CD4-positive, alpha-beta T cell (primary cell): ENCODE data around the gene WDR35. TPM values are rescaled to one million over a fixed set of nuclear protein-coding genes. Genes with fewer than 3 reads are reported as not detected.

Source experiments
- ATAC-seq: fragments of 200-7000 bp; cut with Tn5 transposase; one replicate; pipeline ENCODE4 v1.10.0; 2022; ENCODE audit warnings: mild to moderate bottlenecking; ENCODE audit not compliant: poor library complexity
- CTCF ChIA-PET: fragments of 350-600 bp; sonication (Branson Sonifier 250); formaldehyde crosslinking; loops from one replicate; lab custom pipeline; 2021; ENCODE audit warnings: antibody characterized with exemption, inconsistent platforms; lab: Charles Lee
- POLR2A ChIA-PET: fragments of 350-600 bp; sonication (Branson Sonifier 250); formaldehyde crosslinking; loops from one replicate; lab custom pipeline; 2021; ENCODE audit warnings: antibody characterized with exemption, inconsistent platforms; lab: Charles Lee
- DNase-seq, 14 experiments: peaks; one replicate each; pipeline ENCODE4 v3.0.0-alpha.2; 2013 to 2020; ENCODE audit warnings: mixed read lengths in 2 of 14
- H3K27ac ChIP-seq, 2 donors: one replicate each; pipeline versions ENCODE4 v1.5.1 to v1.7.0; 2013; ENCODE audit warnings: low read length in 2 of 2, low read depth in 1 of 2, mild to moderate bottlenecking in 1 of 2
- H3K27me3 ChIP-seq, 2 experiments: 1 replicate in 1 of 2; 2 replicates in 1 of 2; pipeline versions ENCODE4 v1.6.1 to v1.7.0; 2013; ENCODE audit warnings: low read length in 2 of 2, control low read depth in 1 of 2, mild to moderate bottlenecking in 1 of 2, moderate library complexity in 1 of 2; ENCODE audit not compliant: insufficient read depth in 2 of 2, control insufficient read depth in 1 of 2
- H3K36me3 ChIP-seq: one replicate; pipeline ENCODE4 v1.6.1; 2013; ENCODE audit warnings: low read length, control low read depth; ENCODE audit not compliant: insufficient read depth
- H3K4me1 ChIP-seq: one replicate; pipeline ENCODE4 v1.6.1; 2013; ENCODE audit warnings: low read length, control low read depth; ENCODE audit not compliant: insufficient read depth
- H3K4me3 ChIP-seq: one replicate; pipeline ENCODE4 v1.5.1; 2013; ENCODE audit warnings: mild to moderate bottlenecking, low read length, moderate library complexity
- H3K9me3 ChIP-seq, 2 experiments: 1 replicate in 1 of 2; 2 replicates in 1 of 2; pipeline versions ENCODE4 v1.6.1 to v1.7.0; 2013; ENCODE audit warnings: low read length in 2 of 2, mild to moderate bottlenecking in 2 of 2, control low read depth in 1 of 2, moderate library complexity in 1 of 2; ENCODE audit not compliant: control insufficient read depth in 1 of 2, insufficient read depth in 1 of 2
- H3K27ac Mint-ChIP-seq: one replicate; pipeline ENCODE4 v1.8.0; 2020; ENCODE audit warnings: mixed read lengths
- H3K27me3 Mint-ChIP-seq: one replicate; pipeline ENCODE4 v1.8.0; 2021; ENCODE audit warnings: mixed read lengths
- H3K36me3 Mint-ChIP-seq: one replicate; pipeline ENCODE4 v1.8.0; 2021; ENCODE audit warnings: low read depth, mixed read lengths
- H3K4me1 Mint-ChIP-seq: one replicate; pipeline ENCODE4 v1.8.0; 2021; ENCODE audit warnings: low read depth, mixed read lengths
- H3K4me3 Mint-ChIP-seq: one replicate; pipeline ENCODE4 v1.8.0; 2020; ENCODE audit warnings: mild to moderate bottlenecking, mixed read lengths
- H3K9me3 Mint-ChIP-seq: one replicate; pipeline ENCODE4 v1.8.0; 2020; ENCODE audit warnings: mixed read lengths
- CTCF ChIP-seq: fragments of 200-600 bp; IDR thresholded peaks from one replicate; pipeline ENCODE4 v1.8.0; 2022; ENCODE audit warnings: antibody characterized with exemption, mild to moderate bottlenecking
- intact Hi-C, 2 experiments: fragments of 100-400 bp; cut with DNase I in 1 of 2; cut with micrococcal nuclease in 1 of 2; formaldehyde crosslinking; loops; one replicate each; pipeline versions ENCODE4 v1.15.1 to v1.9.0; 2023 to 2025; cut with DNase I, micrococcal nuclease
- total RNA-seq, 174 experiments: library from RNA in 2 of 174; stranded (reverse) in 2 of 174; gene quantifications; one replicate each; pipeline ENCODE4 v1.2.3 and lab custom pipeline; 2021 to 2026

WDR35 gene
- total RNA-seq, 2 experiments from 2014 or later = 2.8 to 3.2 TPM

- intact Hi-C loops = no loop called here
- Mint-ChIP-seq H3K4me1 (peaks cover 19% of the 10 kb centered on the region), H3K27me3 (no peaks in the 10 kb centered on the region), H3K9me3 (no peaks in the 10 kb centered on the region), H3K27ac (no peak overlapping the region), H3K36me3 (peaks cover 7% of the 10 kb centered on the region), H3K4me3 (no peak overlapping the region)
- peaks cover 3% of the 10 kb centered on the region for H3K4me1 ChIP-seq
- TF ChIP-seq CTCF = no peak
- ATAC-seq = no peak
- ChIA-PET CTCF (interaction anchor here (0.8 kb wide), 1 partner anchor 13 kb away, joined by 3 read pairs; no protein-coding TSS in a partner anchor), POLR2A (interaction anchor here (1.1 to 1.3 kb wide), 2 partner anchors 11 to 1331 kb away, joined by 4 read pairs; no protein-coding TSS in a partner anchor)
- no peaks in the 10 kb centered on the region for H3K36me3 ChIP-seq
- DNase-seq = no peak
- no peak overlapping the region for H3K4me3 ChIP-seq
- no peak overlapping the region for H3K27ac ChIP-seq
- H3K27me3 ChIP-seq = no peaks in the 10 kb centered on the region
- H3K9me3 ChIP-seq = no peaks in the 10 kb centered on the region
Observed at GRCh38 chr2:19890104-19890503, 99.8 kb downstream of the WDR35 start.

- no peak overlapping the region for H3K27ac ChIP-seq
- Mint-ChIP-seq H3K27me3 (no peaks in the 10 kb centered on the region), H3K9me3 (no peaks in the 10 kb centered on the region), H3K27ac (no peak overlapping the region), H3K4me1 (peaks cover 8% of the 10 kb centered on the region), H3K36me3 (no peaks in the 10 kb centered on the region), H3K4me3 (no peak overlapping the region)
- ChIA-PET POLR2A (interaction anchor here (1.2 kb wide), 1 partner anchor 11 kb away, joined by 5 read pairs; no protein-coding TSS in a partner anchor), CTCF (no interaction called here)
- ATAC-seq (no peak), DNase-seq (no peak)
- no peaks in the 10 kb centered on the region for H3K36me3 ChIP-seq
- H3K27me3 ChIP-seq = no peaks in the 10 kb centered on the region
- H3K4me1 ChIP-seq = peaks cover 3% of the 10 kb centered on the region
- no peaks in the 10 kb centered on the region for H3K9me3 ChIP-seq
- H3K4me3 ChIP-seq = no peak overlapping the region
- no peak for TF ChIP-seq CTCF
- intact Hi-C loops = no loop called here
Observed at GRCh38 chr2:19888831-19889230, 101.1 kb downstream of the WDR35 start.

- H3K36me3 Mint-ChIP-seq = no peaks in the 10 kb centered on the region
- H3K4me3 Mint-ChIP-seq = no peak overlapping the region
- H3K9me3 Mint-ChIP-seq = no peaks in the 10 kb centered on the region
- no peak overlapping the region for H3K4me3 ChIP-seq
- no peak overlapping the region for H3K27ac ChIP-seq
- no peaks in the 10 kb centered on the region for H3K9me3 ChIP-seq
- no peaks in the 10 kb centered on the region for H3K27me3 Mint-ChIP-seq
- no peaks in the 10 kb centered on the region for H3K27me3 ChIP-seq
- DNase-seq = no peak
- H3K36me3 ChIP-seq = no peaks in the 10 kb centered on the region
- ChIA-PET CTCF (no interaction called here), POLR2A (interaction anchor here (3.0 kb wide), 1 partner anchor 13 kb away, joined by 10 read pairs; no protein-coding TSS in a partner anchor)
- TF ChIP-seq CTCF = no peak
- H3K27ac Mint-ChIP-seq = no peak overlapping the region
- peaks cover 3% of the 10 kb centered on the region for H3K4me1 ChIP-seq
- intact Hi-C loops = no loop called here
- H3K4me1 Mint-ChIP-seq = peaks cover 8% of the 10 kb centered on the region
- ATAC-seq = no peak
Observed at GRCh38 chr2:19887510-19887909, 102.4 kb downstream of the WDR35 start.
